Heart left ventricle (tissue), 13 donors: ENCODE data around the gene CDR2L.

Experiments used
- CTCF ChIP-seq, 12 donors: fragments of 200-600 bp; sonication (generic) in 4 of 12; IDR thresholded peaks; one replicate each; pipeline versions ENCODE4 v1.5.0 to v1.8.0; 2018 to 2022; ENCODE audit warnings: antibody characterized with exemption in 12 of 12, mild to moderate bottlenecking in 5 of 12
- POLR2A ChIP-seq, 2 donors: fragments of 450-650 bp; IDR thresholded peaks; one replicate each; pipeline ENCODE4 v1.6.1; 2017; ENCODE audit warnings: antibody characterized with exemption in 2 of 2, mild to moderate bottlenecking in 2 of 2, moderate library complexity in 2 of 2
- donor health status: ischemic (EF 13 %, LVEDD 7.1; RV severe dilation, severe dysfunction).
- donor health status: DM: no; HTN: yes; CAD: no.
- donor health status: DM: no; HTN: no; CAD: no.
- donor health status: ischemic (EF 25% LVEDD 6.9; RV normal size, moderate dysfunction).
- donor health status: ischemic (EF 25% LVEDD 5.7; RV mildly dilated, moderate dysfunction).
- donor health status: ischemic (EF 35%, LVEDD 5.7; RV mildly dilated, moderate dysfunction).
- donor health status: nonischemic (EF 11% LVEDD 7.7; RV severe dilation, severe dysfunction).
- donor health status: DM: yes; HTN: yes; CAD: no.
- donor health status: PGD.
- donor health status: ischemic (EF 29% LVEDD 5.4; RV normal size, mild dysfunction).
- donor health status: nonischemic (EF 23%, LVEDD 6.1; RV moderate dilation, normal function).

GRCh38 chr17:75012346-75013091 lies 25.1 kb downstream of the CDR2L start, which contains the start of gene MRPL58:
- TF ChIP-seq POLR2A (IDR thresholded peaks at IDR 0.05) = no peak
- peak; percentile 37 to 76 (median 64) for TF ChIP-seq CTCF (IDR thresholded peaks at IDR 0.05)
